ENCODE results near the gene THSD4.

Gene THSD4

GRCh38 chr15:71679793-71680353 lies 564.6 kb downstream of the THSD4 start:
- no peak for DNase-seq

DNA sequence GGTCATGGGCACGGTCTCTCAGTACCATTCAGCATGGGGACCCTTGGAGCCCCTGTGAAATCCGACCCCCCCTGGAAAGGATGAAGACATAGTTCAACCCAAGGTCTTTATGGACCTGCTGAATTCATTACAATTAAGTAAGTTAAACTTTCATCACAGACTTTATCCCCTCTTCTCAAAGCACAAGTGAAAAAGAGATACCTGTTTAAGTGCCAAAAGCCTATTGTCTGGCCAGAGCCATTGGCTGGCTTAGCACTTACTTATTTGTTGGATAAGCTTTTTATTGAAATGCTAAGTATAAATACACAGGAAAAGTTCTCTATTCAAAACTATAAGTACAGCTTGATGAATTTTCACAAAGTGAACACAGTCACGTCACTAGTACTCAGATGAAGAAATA lies 566.7 kb downstream of the THSD4 start:
- no peak for DNase-seq

DNA sequence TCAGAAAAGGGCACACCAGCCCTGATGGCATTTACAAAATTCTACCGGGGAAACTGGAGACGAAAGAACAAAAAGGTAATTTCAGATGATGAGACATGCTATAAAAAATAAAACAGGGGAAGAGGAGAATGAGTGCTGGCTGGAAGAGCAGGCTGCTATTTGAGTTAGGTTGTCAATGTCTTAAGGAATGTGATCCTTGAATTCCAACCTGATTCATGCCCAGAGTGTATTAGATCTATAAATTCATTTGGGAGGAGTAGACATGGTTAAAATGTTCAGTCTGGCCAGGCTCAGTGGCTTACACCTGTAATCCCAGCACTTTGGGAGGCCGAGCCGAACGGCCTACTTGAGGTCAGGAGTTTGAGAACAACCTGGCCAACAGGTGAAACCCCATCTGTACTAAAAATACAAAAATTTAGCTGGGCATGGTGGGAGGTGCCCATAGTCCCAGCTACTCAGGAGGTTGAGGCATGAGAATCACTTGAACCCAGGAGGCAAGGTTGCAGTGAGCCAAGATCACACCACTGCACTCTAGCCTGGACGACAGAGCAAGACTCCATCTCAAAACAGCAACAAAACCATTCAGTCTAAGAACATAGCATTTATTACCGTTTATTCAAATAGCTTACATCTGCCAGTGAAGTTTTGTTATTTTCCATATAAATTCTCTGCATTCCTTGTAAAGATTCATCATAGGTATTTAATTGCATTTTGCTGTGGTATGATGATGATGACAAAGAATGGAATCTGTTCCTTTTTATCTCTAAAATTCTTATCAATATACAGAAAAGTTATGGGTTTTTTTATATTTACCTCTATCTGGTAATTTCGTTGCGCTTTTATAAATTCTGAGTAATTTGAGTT lies 568.4 kb downstream of the THSD4 start:
- no peak for DNase-seq

DNA sequence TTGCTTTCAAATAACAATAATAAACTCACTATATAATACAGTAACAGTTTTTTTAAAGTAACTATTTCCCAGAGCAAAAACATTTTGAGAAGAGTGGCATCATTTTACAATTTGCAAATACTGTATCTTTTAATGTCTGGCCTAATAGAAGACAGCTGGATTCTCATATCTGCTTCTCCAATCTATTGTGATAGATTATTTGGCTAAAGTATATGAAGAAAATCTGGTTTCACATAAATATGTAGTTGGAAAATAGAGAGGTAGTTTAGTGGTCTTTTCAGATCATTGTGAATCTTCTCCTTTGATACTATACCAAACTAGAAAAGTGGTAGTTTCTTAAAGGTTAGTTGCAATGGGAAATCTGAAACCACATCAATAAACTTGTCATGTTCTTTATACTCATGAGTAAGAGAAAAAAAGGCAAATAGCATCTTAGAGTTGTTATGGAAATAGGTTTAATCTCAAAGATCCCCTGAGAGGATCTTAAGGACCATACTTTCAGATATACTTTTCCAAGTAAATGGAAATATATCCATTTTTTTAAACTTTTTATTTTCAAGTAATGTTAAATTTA lies 570.2 kb downstream of the THSD4 start:
- DNase-seq, result no peak

- no peak for DNase-seq
These were observed 571.2 kb downstream of the THSD4 start for GRCh38 chr15:71686221-71687050.

- DNase-seq, result no peak
These were observed 572.7 kb downstream of the THSD4 start for GRCh38 chr15:71687902-71688508.

DNA sequence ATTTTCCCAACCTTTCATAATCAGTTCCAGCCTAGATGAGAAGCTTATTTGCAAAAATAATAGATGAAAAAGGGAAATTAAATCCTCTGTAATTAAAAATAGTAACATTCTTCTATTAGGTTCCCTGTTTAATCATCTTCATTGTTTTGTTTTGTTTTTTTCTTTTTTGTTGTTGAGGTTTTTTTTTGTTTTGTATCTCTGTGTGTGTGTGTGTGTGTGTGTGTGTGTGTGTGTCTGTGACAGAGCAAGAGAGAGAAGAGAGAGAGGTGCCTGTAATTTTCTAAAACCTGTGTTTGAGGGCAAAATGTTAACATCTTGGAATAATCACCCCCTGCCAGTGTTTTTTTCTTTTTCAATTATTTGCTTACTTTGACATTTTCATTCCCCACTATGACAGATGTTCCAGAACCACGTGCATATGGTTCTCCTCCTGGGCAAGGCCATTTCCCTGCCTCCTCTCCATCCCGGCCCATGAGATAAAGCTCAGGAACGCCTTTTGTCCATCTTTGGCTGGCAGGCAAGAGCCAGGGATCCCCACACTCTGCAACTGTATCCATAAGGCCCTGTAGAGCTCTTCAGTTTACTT lies 573.3 kb downstream of the THSD4 start:
- no peak for DNase-seq

GRCh38 chr15:71691081-71691457 lies 575.8 kb downstream of the THSD4 start:
- DNase-seq, result no peak

- DNase-seq, result no peak
These were observed 576.5 kb downstream of the THSD4 start for GRCh38 chr15:71691458-71692417.

GRCh38 chr15:71697236-71697635 lies 582.0 kb downstream of the THSD4 start:
- DNase-seq, result no peak

GRCh38 chr15:71698030-71698429 lies 582.8 kb downstream of the THSD4 start:
- DNase-seq, result no peak

DNA sequence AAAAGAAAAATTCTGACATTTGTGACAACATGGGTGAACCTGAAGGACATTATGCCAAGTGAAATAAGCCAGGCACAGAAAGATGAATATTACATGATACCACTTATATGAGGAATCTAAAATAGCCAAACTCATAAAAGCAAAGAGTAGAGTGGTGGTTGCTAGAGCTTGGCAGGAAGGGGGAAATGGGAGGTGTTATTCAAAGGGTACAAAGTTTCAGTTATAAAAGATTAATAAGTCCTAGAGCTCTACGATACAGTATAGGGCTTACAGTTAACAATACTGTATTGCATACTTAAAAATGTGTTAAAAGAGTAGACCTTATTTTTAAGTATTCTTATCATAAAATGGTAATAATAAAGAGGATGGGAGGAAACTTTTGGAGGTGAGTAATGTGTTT lies 583.5 kb downstream of the THSD4 start:
- no peak for DNase-seq

DNA sequence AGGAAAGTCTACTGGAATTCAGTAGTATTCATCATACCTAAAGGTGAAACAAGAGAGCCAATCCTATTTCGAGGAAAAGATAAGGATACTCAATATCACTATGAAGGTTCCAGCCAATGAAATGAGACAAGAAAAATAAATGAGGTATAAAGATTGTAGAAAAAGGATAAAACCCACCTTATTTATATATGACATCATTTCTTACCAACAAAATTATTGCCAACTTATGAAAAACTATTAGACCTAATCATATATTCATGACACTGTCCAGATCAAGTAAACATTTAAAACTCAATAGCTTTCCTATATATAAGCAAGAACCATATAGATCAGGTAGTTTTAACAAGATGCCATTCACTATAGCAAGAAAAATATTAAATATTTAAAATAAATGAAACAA lies 584.7 kb downstream of the THSD4 start:
- no peak for DNase-seq

DNA sequence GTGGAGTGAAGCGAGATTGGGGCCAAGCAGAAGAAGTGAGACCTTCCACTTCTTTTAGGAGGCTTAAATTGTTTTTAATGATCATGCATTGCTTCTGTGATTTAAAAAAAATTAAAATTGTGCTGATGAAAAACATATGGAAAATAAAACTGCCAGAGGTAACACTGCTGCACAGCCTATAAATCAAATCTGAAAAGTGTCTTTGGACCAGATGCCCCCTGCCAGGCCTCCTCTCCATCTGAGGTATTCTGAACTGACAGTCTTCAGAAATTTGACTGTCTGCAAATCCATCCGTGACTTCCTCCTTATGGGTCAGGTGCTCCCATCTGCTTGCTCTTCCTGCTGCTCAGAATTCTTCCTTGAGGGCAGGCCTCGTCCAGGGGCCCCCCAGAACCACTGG lies 586.5 kb downstream of the THSD4 start:
- no peak for DNase-seq

DNA sequence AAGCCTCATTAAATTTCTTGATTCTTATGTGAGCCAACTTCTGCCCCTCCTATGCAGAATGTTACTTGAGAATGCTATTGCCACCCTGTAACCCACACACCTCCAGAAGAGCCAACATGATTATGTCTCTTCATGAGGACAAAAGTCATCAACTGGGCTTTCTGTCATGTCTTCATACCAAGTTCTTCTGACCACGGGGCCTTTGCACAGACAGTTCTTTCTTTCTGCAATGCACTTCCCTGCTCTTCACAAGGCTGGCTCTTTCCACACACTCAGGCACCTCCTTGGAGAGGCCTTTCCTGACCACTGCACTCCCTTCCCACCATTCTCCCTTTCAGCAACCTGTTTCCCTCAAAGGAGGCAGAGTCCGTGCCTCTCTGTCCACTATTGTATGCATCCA lies 587.2 kb downstream of the THSD4 start:
- DNase-seq, result no peak

GRCh38 chr15:71705151-71705550 lies 589.9 kb downstream of the THSD4 start:
- no peak for DNase-seq

GRCh38 chr15:71706461-71707229 lies 591.4 kb downstream of the THSD4 start:
- DNase-seq, result no peak

DNA sequence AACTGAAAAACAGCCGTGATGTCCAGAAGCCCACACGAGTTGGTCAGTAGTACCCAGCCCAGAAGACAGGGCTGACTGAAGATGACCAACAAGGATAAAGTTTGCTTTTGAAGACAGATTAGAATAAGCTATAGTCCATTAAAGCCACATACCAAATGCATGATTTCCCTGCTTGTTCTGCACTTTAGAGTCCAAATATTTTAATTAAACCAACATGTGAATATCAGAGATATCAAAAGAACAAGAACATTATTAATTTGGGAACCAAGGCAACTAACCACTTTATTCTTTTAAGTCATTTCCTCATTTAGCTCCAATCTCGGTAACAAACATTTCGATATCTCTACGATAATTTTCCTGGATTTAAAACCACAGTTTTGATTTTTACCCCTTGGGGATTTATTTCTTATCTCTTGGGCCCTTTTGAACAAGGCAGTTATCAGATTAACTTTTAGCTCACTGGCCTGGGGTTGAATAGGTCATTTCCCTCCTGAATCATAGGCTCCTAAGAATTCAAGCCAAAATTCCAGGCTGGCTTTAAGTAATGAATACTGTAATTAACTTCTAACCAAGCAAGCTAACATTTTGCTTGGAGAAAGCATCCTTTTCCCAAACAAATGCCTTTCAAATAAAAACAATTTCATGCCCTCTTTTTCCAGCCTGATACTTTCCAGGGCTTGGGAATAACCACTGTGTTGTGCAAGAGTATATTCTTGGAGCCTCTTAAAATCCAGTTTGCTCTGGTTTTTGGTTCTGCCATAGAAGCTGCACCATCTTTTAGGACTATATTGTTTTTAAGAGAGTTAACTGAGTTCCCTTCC lies 592.2 kb downstream of the THSD4 start:
- no peak for DNase-seq

DNA sequence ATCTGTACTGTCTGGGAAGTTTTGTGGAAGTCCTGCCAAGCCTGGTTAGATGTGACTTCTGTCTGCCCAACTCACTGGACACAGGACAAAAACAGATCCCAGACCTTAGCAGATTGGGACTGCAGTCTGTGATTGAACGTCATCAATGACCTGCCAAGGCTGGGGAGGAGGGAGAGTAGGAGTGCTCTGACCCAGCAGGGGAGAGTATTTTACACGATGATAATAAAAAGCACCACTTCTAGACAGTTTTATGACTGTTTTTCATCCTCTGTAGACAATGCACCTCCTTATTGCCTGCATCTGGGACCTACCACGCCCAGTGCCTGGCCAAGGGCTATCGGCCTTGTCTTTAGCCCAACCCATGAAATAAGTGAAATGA lies 592.8 kb downstream of the THSD4 start:
- DNase-seq, result no peak

GRCh38 chr15:71708741-71709140 lies 593.5 kb downstream of the THSD4 start:
- DNase-seq, result no peak

Data from T-helper 9 cell (primary cell).